MCF 10A (cell line): ENCODE measurements around the gene PPP2R3C. TPM values are rescaled to one million over a fixed set of nuclear protein-coding genes. Genes with fewer than 3 reads are reported as not detected.
"Not testable (repeated sequence)": the region's sequence is repeated elsewhere in the genome, so short reads cannot be mapped to it uniquely, and the experiment has no call there.

Experiments used
- BruUV-seq: library from RNA; stranded (reverse); fragments of 400-500 nt; replicated peaks from 2 replicates; lab custom pipeline; 2021; lab: Mats Ljungman, UMichigan
- CTCF ChIA-PET: fragments of 300-600 bp; sonication (Branson Sonifier 250); formaldehyde crosslinking; extraction: SDS; loops from one replicate; lab custom pipeline; 2021; ENCODE audit warnings: antibody characterized with exemption, inconsistent platforms; lab: Yijun Ruan, JAX
- POLR2A ChIA-PET: fragments of 300-600, 350-650 bp; sonication (Branson Sonifier 250); formaldehyde crosslinking; extraction: SDS; loops from one replicate; lab custom pipeline; 2020; ENCODE audit warnings: antibody characterized with exemption, inconsistent platforms; lab: Yijun Ruan, JAX
- DNase-seq: peaks from one replicate; pipeline ENCODE4 v3.0.0-alpha.2; 2018; ENCODE audit not compliant: unreplicated experiment
- H3K27ac Mint-ChIP-seq: one replicate; pipeline ENCODE4 v1.8.0; 2022; ENCODE audit warnings: mild to moderate bottlenecking, low read depth, mixed read lengths; ENCODE audit not compliant: unreplicated experiment
- H3K27me3 Mint-ChIP-seq: one replicate; pipeline ENCODE4 v1.8.0; 2022; ENCODE audit warnings: mixed read lengths; ENCODE audit not compliant: insufficient read depth, unreplicated experiment
- H3K36me3 Mint-ChIP-seq: one replicate; pipeline ENCODE4 v1.8.0; 2022; ENCODE audit warnings: mild to moderate bottlenecking, moderate library complexity, mixed read lengths; ENCODE audit not compliant: insufficient read depth, unreplicated experiment
- H3K4me1 Mint-ChIP-seq: one replicate; pipeline ENCODE4 v1.8.0; 2022; ENCODE audit warnings: mixed read lengths; ENCODE audit not compliant: insufficient read depth, unreplicated experiment
- H3K4me3 Mint-ChIP-seq: one replicate; pipeline ENCODE4 v1.8.0; 2022; ENCODE audit warnings: mild to moderate bottlenecking, moderate library complexity, mixed read lengths; ENCODE audit not compliant: unreplicated experiment
- H3K9me3 Mint-ChIP-seq: one replicate; pipeline ENCODE4 v1.8.0; 2022; ENCODE audit warnings: mixed read lengths; ENCODE audit not compliant: unreplicated experiment
- intact Hi-C: fragments of 100-400 bp; cut with micrococcal nuclease; formaldehyde crosslinking; loops from 2 replicates; pipeline ENCODE4 v1.14.1; 2022
- total RNA-seq: library from RNA; stranded (reverse); gene quantifications from 2 replicates; pipeline ENCODE4 v1.2.3, GENCODE V29; 2022
- TF ChIP-seq, protein P1 (sequence below): fragments of 200-600 bp; IDR thresholded peaks from one replicate; pipeline ENCODE4 v1.8.0; 2022; ENCODE audit warnings: antibody characterized with exemption, mild to moderate bottlenecking; ENCODE audit not compliant: unreplicated experiment

PPP2R3C gene
- total RNA-seq, 1 experiment from 2014 or later = 21.6 TPM

DNA sequence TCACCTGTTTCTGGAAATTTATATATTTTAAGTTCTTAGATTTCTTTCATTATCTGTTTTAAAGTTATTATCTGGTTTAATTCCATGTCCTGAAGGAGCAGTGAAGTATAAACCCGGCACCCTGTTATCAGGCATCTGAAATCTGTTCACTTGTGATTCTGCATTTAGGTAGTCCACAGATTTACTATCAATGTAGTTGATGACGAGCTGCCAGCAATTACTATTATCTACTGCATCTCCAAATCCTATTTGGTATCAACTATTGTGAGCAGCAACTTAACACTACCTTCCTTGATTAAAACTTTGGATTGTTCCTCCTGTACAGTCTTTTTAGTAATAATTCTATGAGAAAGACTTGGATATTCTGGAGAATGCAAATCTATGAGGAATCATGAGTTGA, 36.7 kb upstream of the PPP2R3C start:
- CTCF ChIA-PET = no interaction called here
- Mint-ChIP-seq H3K36me3 (peaks cover 16% of the 10 kb centered on the region), H3K27me3 (no peaks in the 10 kb centered on the region), H3K9me3 (no peaks in the 10 kb centered on the region), H3K27ac (peak overlapping the region; percentile 96), H3K4me1 (peaks cover 48% of the 10 kb centered on the region), H3K4me3 (no peak overlapping the region)
- no peak for DNase-seq
- TF ChIP-seq, protein P1, sequence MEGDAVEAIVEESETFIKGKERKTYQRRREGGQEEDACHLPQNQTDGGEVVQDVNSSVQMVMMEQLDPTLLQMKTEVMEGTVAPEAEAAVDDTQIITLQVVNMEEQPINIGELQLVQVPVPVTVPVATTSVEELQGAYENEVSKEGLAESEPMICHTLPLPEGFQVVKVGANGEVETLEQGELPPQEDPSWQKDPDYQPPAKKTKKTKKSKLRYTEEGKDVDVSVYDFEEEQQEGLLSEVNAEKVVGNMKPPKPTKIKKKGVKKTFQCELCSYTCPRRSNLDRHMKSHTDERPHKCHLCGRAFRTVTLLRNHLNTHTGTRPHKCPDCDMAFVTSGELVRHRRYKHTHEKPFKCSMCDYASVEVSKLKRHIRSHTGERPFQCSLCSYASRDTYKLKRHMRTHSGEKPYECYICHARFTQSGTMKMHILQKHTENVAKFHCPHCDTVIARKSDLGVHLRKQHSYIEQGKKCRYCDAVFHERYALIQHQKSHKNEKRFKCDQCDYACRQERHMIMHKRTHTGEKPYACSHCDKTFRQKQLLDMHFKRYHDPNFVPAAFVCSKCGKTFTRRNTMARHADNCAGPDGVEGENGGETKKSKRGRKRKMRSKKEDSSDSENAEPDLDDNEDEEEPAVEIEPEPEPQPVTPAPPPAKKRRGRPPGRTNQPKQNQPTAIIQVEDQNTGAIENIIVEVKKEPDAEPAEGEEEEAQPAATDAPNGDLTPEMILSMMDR = no peak
- intact Hi-C loops = loop anchor here (10.0 kb wide), 1 partner anchor 136 kb away; the partner anchor contains the start of gene PSMA6
- POLR2A ChIA-PET = interaction anchor here (0.6 to 5.9 kb wide), 5 partner anchors 9 to 183 kb away, joined by 3 to 51 read pairs (median 4); partner anchors contain the start of genes PPP2R3C and PRORP
- no TSS peak for BruUV-seq

DNA sequence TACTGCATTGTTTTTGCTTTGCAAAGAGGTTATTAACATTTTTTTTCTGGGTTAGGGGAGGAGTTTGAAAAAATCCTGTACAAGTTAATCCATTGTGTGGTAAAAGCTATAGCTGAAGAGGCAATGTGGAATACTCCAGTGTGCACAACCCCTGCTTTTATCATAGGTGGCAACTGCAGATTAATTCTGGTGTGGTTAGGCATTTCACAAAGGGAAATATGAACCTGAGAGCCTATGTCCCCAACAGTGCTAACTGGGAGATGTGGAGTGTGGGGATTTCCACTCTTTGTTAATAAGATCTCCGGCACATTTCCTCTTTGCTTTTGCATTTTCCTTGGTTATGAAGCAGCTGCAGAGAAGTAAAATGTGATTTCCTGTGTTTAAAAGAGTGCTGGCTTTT, 34.2 kb upstream of the PPP2R3C start:
- peaks cover 37% of the 10 kb centered on the region for H3K4me1 Mint-ChIP-seq
- H3K27me3 Mint-ChIP-seq = no peaks in the 10 kb centered on the region
- H3K4me3 Mint-ChIP-seq = no peak overlapping the region
- intact Hi-C loops = loop anchor here (10.0 kb wide), 1 partner anchor 139 kb away; the partner anchor contains the start of gene PSMA6
- peak overlapping the region; percentile 62 for H3K27ac Mint-ChIP-seq
- TF ChIP-seq, protein P1 = no peak
- POLR2A ChIA-PET = interaction anchor here (0.7 to 2.4 kb wide), 14 partner anchors 9 to 249 kb away, joined by 3 to 10 read pairs (median 4); partner anchors contain the start of genes NFKBIA, PPP2R3C and PSMA6
- no TSS peak for BruUV-seq
- H3K9me3 Mint-ChIP-seq = no peaks in the 10 kb centered on the region
- CTCF ChIA-PET = interaction anchor here (0.6 to 1.3 kb wide), 5 partner anchors 56 to 483 kb away, joined by 3 to 6 read pairs (median 3); no protein-coding TSS in a partner anchor
- DNase-seq = peak; percentile 59
- peaks cover 31% of the 10 kb centered on the region for H3K36me3 Mint-ChIP-seq

DNA sequence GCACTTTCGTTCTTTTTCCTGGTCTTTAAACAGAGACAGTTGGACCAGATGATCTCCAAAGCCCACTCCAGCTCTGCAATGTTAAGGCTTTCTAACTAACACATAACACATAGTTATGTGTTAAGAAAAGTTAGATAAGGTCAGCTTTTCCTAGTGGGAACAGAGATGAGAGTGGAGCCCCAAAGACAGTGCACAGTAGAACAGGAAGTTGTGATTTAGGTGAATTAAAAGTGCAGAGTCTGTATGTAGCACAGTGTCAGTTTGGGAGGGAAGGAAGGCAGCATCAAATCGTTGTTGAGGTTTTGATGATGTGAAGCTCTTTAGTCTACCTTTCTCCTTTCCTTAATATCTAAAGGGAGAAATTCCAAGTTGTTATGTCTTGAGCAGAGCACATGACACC, 32.2 kb upstream of the PPP2R3C start:
- Mint-ChIP-seq H3K36me3 (peaks cover 40% of the 10 kb centered on the region), H3K27me3 (no peaks in the 10 kb centered on the region), H3K4me1 (peaks cover 23% of the 10 kb centered on the region), H3K9me3 (no peaks in the 10 kb centered on the region), H3K4me3 (no peak overlapping the region), H3K27ac (peak overlapping the region; percentile 14)
- ChIA-PET POLR2A (interaction anchor here (0.6 to 1.0 kb wide), 4 partner anchors 31 to 250 kb away, joined by 3 to 4 read pairs (median 3); partner anchors contain the start of gene NFKBIA), CTCF (interaction anchor here (0.8 to 2.4 kb wide), 6 partner anchors 8 to 268 kb away, joined by 3 to 5 read pairs (median 3); no protein-coding TSS in a partner anchor)
- intact Hi-C loops = loop anchor here (10.0 kb wide), 1 partner anchor 141 kb away; the partner anchor contains the start of gene PSMA6
- no TSS peak for BruUV-seq
- DNase-seq = no peak
- TF ChIP-seq, protein P1 = no peak

DNA sequence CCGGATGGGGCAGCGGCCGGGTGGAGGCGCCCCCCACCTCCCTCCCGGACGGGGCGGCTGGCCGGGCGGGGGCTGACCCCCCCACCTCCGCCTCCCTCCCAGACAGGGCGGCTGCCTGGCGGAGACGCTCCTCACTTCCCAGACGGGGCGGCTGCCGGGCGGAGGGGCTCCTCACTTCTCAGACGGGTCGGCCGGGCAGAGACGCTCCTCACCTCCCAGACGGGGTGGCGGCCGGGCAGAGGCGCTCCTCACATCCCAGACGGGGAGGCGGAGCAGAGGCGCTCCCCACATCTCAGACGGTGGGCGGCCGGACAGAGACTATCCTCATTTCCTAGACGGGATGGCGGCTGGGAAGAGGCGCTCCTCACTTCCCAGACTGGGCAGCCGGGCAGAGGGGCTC, 30.7 kb upstream of the PPP2R3C start:
- H3K36me3 Mint-ChIP-seq = peaks cover 49% of the 10 kb centered on the region
- H3K27me3 Mint-ChIP-seq, CTCF ChIA-PET, H3K4me3 Mint-ChIP-seq, BruUV-seq, DNase-seq, H3K27ac Mint-ChIP-seq, H3K9me3 Mint-ChIP-seq: not testable (repeated sequence)
- intact Hi-C loops = loop anchor here (10.0 kb wide), 1 partner anchor 142 kb away; the partner anchor contains the start of gene PSMA6
- POLR2A ChIA-PET = interaction anchor here (0.6 kb wide), 1 partner anchor 10 kb away, joined by 3 read pairs; no protein-coding TSS in a partner anchor
- H3K4me1 Mint-ChIP-seq = peaks cover 18% of the 10 kb centered on the region
